H1 (cell line): ENCODE data around the gene TMPRSS3. TPM values are rescaled to one million over a fixed set of nuclear protein-coding genes. Genes with fewer than 3 reads are reported as not detected.

Experiments used
- CTCF ChIA-PET: fragments of 300-600 bp; sonication (Branson Sonifier 250); formaldehyde crosslinking; loops from one replicate; lab custom pipeline; 2021; ENCODE audit not compliant: partially characterized antibody; lab: Charles Lee
- POLR2A ChIA-PET: fragments of 300-600 bp; sonication (Branson Sonifier 250); formaldehyde crosslinking; loops from one replicate; lab custom pipeline; 2021; ENCODE audit warnings: inconsistent platforms; ENCODE audit not compliant: partially characterized antibody; lab: Charles Lee
- DNase-seq, 2 experiments: peaks; one replicate each; pipeline versions ENCODE4 v3.0.0 to v3.0.0-alpha.2; 2010 to 2022; ENCODE audit warnings: low spot score in 2 of 2, low read depth in 1 of 2, mixed read lengths in 1 of 2
- FAIRE-seq: peaks from 2 replicates; lab custom pipeline; 2011; peaks lifted over from hg19 to GRCh38; lab: Jason Lieb, UNC
- H2AFZ ChIP-seq: 2 replicates; pipeline ENCODE4 v1.8.1; 2012; ENCODE audit warnings: low read length, inconsistent platforms
- H2AK5ac ChIP-seq: 2 replicates; pipeline ENCODE4 v1.6.1; 2013; ENCODE audit warnings: low read depth, low read length
- H2BK120ac ChIP-seq: replicated peaks from 2 replicates; pipeline ENCODE3; 2013; ENCODE audit warnings: low read depth, low read length, inconsistent platforms
- H2BK12ac ChIP-seq: 2 replicates; pipeline ENCODE4 v1.6.1; 2013; ENCODE audit warnings: low read depth, low read length
- H2BK15ac ChIP-seq: 2 replicates; pipeline ENCODE4 v1.6.1; 2013; ENCODE audit warnings: low read length
- H2BK20ac ChIP-seq: 2 replicates; pipeline ENCODE4 v1.6.1; 2013; ENCODE audit warnings: low read length
- H2BK5ac ChIP-seq: 2 replicates; pipeline ENCODE4 v1.6.1; 2013; ENCODE audit warnings: low read depth, low read length
- H3K14ac ChIP-seq: 2 replicates; pipeline ENCODE4 v1.6.1; 2013; ENCODE audit warnings: inconsistent platforms; ENCODE audit not compliant: insufficient read length
- H3K18ac ChIP-seq: 2 replicates; pipeline ENCODE4 v1.6.1; 2013; ENCODE audit warnings: low read length; ENCODE audit errors: extremely low read depth
- H3K23ac ChIP-seq: 2 replicates; pipeline ENCODE4 v1.6.1; 2013; ENCODE audit warnings: inconsistent platforms; ENCODE audit not compliant: insufficient read length
- H3K23me2 ChIP-seq: 2 replicates; pipeline ENCODE4 v1.6.1; 2013; ENCODE audit warnings: low read depth, low read length
- H3K27ac ChIP-seq: 2 replicates; pipeline ENCODE4 v1.6.1; 2011; ENCODE audit warnings: low read depth, low read length, inconsistent platforms
- H3K27me3 ChIP-seq, 4 experiments: replicated peaks in 1 of 4; 1 replicate in 1 of 4; 2 replicates in 3 of 4; pipeline versions ENCODE4 v1.6.1 to v1.8.1; 2011 to 2013; ENCODE audit warnings: low read length in 3 of 4, mild to moderate bottlenecking in 3 of 4, inconsistent platforms in 2 of 4, mixed read lengths in 2 of 4, moderate library complexity in 1 of 4; ENCODE audit not compliant: control insufficient read depth in 3 of 4, insufficient read depth in 3 of 4; ENCODE audit errors: extremely low read depth in 1 of 4
- H3K36me3 ChIP-seq, 4 experiments: 2 replicates each; pipeline versions ENCODE4 v1.6.1 to v1.8.1; 2011 to 2013; ENCODE audit warnings: mild to moderate bottlenecking in 4 of 4, low read length in 3 of 4, moderate library complexity in 2 of 4, control low read depth in 1 of 4, inconsistent platforms in 1 of 4; ENCODE audit not compliant: insufficient read depth in 4 of 4, control insufficient read depth in 2 of 4
- H3K4ac ChIP-seq: replicated peaks from 2 replicates; pipeline ENCODE3; 2013; ENCODE audit warnings: low read length, low read depth, mixed read lengths, inconsistent platforms; ENCODE audit not compliant: insufficient read length
- H3K4me1 ChIP-seq, 4 experiments: replicated peaks in 1 of 4; 1 replicate in 1 of 4; 2 replicates in 3 of 4; pipeline versions ENCODE4 v1.6.1 to v1.8.1; 2011 to 2013; ENCODE audit warnings: low read length in 3 of 4, inconsistent platforms in 2 of 4, mixed read lengths in 1 of 4; ENCODE audit not compliant: insufficient read depth in 4 of 4, control insufficient read depth in 3 of 4
- H3K4me2 ChIP-seq, 2 experiments: 2 replicates each; pipeline versions ENCODE4 v1.6.1 to v1.8.1; 2011 to 2013; ENCODE audit warnings: low read depth in 2 of 2, low read length in 2 of 2, control low read depth in 1 of 2, inconsistent platforms in 1 of 2, mild to moderate bottlenecking in 1 of 2; ENCODE audit not compliant: insufficient read depth in 1 of 2
- H3K4me3 ChIP-seq, 4 experiments: fragments of 200-600, 300-600 bp in 1 of 4; sonication (generic), shearing (Covaris generic), sonication (Bioruptor Twin) in 1 of 4; 2 replicates each; pipeline versions ENCODE4 v1.5.1 to v1.8.1; 2011 to 2016; ENCODE audit warnings: low read length in 4 of 4, low read depth in 3 of 4, control low read depth in 2 of 4, inconsistent platforms in 2 of 4, mild to moderate bottlenecking in 2 of 4, mixed read lengths in 1 of 4, moderate library complexity in 1 of 4; ENCODE audit not compliant: insufficient read depth in 2 of 4; ENCODE audit errors: extremely low read depth in 1 of 4
- H3K56ac ChIP-seq: replicated peaks from 2 replicates; pipeline ENCODE3; 2013; ENCODE audit warnings: low read depth, mild to moderate bottlenecking, mixed read lengths, low read length, inconsistent platforms; ENCODE audit not compliant: insufficient read length
- H3K79me1 ChIP-seq: 2 replicates; pipeline ENCODE4 v1.6.1; 2013; ENCODE audit warnings: low read depth, low read length, control low read depth
- H3K79me2 ChIP-seq, 2 experiments: 2 replicates each; pipeline versions ENCODE4 v1.6.1 to v1.8.1; 2012 to 2013; ENCODE audit warnings: low read length in 2 of 2, mild to moderate bottlenecking in 2 of 2, inconsistent platforms in 1 of 2; ENCODE audit not compliant: insufficient read depth in 2 of 2, control insufficient read depth in 1 of 2
- H3K9ac ChIP-seq, 4 experiments: replicated peaks in 1 of 4; 1 replicate in 1 of 4; 2 replicates in 3 of 4; pipeline versions ENCODE4 v1.6.1 to v1.8.1; 2011 to 2013; ENCODE audit warnings: low read depth in 3 of 4, low read length in 3 of 4, control low read depth in 2 of 4, mild to moderate bottlenecking in 2 of 4, moderate library complexity in 2 of 4, inconsistent platforms in 1 of 4; ENCODE audit errors: extremely low read depth in 1 of 4
- H3K9me3 ChIP-seq, 2 experiments: 2 replicates each; pipeline versions ENCODE4 v1.6.1 to v1.8.1; 2012 to 2013; ENCODE audit warnings: mild to moderate bottlenecking in 2 of 2, moderate library complexity in 2 of 2, control low read depth in 1 of 2, inconsistent platforms in 1 of 2, low read depth in 1 of 2, low read length in 1 of 2, mixed read lengths in 1 of 2; ENCODE audit not compliant: insufficient read depth in 2 of 2
- H4K20me1 ChIP-seq, 2 experiments: replicated peaks in 1 of 2; 2 replicates each; pipeline versions ENCODE3 to v1.8.1; 2011 to 2013; ENCODE audit warnings: inconsistent platforms in 2 of 2, low read length in 2 of 2, mild to moderate bottlenecking in 1 of 2; ENCODE audit not compliant: insufficient read depth in 2 of 2, control insufficient read depth in 1 of 2
- H4K5ac ChIP-seq: 2 replicates; pipeline ENCODE4 v1.6.1; 2013; ENCODE audit warnings: low read length, low read depth, mixed read lengths, inconsistent platforms; ENCODE audit not compliant: insufficient read length
- H4K8ac ChIP-seq: 2 replicates; pipeline ENCODE4 v1.8.0; 2013; ENCODE audit warnings: mild to moderate bottlenecking, moderate library complexity, low read length, inconsistent platforms; ENCODE audit not compliant: insufficient read depth; ENCODE audit errors: extremely low read depth
- H4K91ac ChIP-seq: replicated peaks from 2 replicates; pipeline ENCODE3; 2013; ENCODE audit warnings: low read length, mixed read lengths, inconsistent platforms; ENCODE audit not compliant: insufficient read length
- ATF2 ChIP-seq: IDR thresholded peaks from 2 replicates; pipeline ENCODE4 v1.6.1; 2012; ENCODE audit warnings: low read length, inconsistent platforms
- KDM1A ChIP-seq: fragments of 200-600, 300-600 bp; sonication (generic); IDR thresholded peaks from 2 replicates; pipeline ENCODE4 v1.7.1; 2016; ENCODE audit warnings: mild to moderate bottlenecking, low read length, borderline replicate concordance
- KDM4A ChIP-seq: IDR thresholded peaks from one replicate; pipeline ENCODE4 v1.7.1; 2012; ENCODE audit warnings: low read depth, mild to moderate bottlenecking, moderate library complexity, low read length, inconsistent platforms; ENCODE audit not compliant: severe bottlenecking
- RAD21 ChIP-seq, 2 experiments: IDR thresholded peaks in 1 of 2; conservative IDR thresholded peaks in 1 of 2; 2 replicates each; pipeline ENCODE4 v1.6.1; 2011; ENCODE audit warnings: low read depth in 2 of 2, low read length in 2 of 2, improper control_type of control experiment in 1 of 2, inconsistent platforms in 1 of 2, mild to moderate bottlenecking in 1 of 2, moderate library complexity in 1 of 2
- RBBP5 ChIP-seq: IDR thresholded peaks from 2 replicates; pipeline ENCODE4 v1.7.1; 2012; ENCODE audit warnings: low read depth, mild to moderate bottlenecking, inconsistent platforms, low read length, moderate library complexity, borderline replicate concordance
- SIRT6 ChIP-seq: IDR thresholded peaks from one replicate; pipeline ENCODE4 v1.7.1; 2012; ENCODE audit warnings: low read length, inconsistent platforms
- SP1 ChIP-seq: IDR thresholded peaks from 2 replicates; pipeline ENCODE4 v1.6.1; 2011; ENCODE audit warnings: low read depth, low read length
- SP2 ChIP-seq: IDR thresholded peaks from 2 replicates; pipeline ENCODE4 v1.6.1; 2012; ENCODE audit warnings: mild to moderate bottlenecking, low read length, inconsistent platforms
- YY1 ChIP-seq: IDR thresholded peaks from 2 replicates; pipeline ENCODE4 v1.6.1; 2011; ENCODE audit warnings: low read depth, mild to moderate bottlenecking, low read length
- WGBS, 2 experiments: shearing (Covaris generic) in 1 of 2; methylation state at CpG; one replicate each; pipeline versions ENCODE4 v1.1.6 to v1.1.7; 2013 to 2015; ENCODE audit warnings: low lambda C conversion rate in 2 of 2, mixed read lengths in 2 of 2, inconsistent platforms in 1 of 2, low coverage in 1 of 2, missing lambda C conversion rate in 1 of 2; ENCODE audit not compliant: insufficient replicate concordance in 2 of 2, insufficient coverage in 1 of 2, insufficient read length in 1 of 2; ENCODE audit errors: extremely low coverage in 1 of 2, missing lambda C conversion rate in 1 of 2; 5-methylcytosine and 5-hydroxymethylcytosine counted together
- polyA plus RNA-seq, 7 experiments: library from polyadenylated mRNA; depleted of rRNA in 3 of 7; stranded (reverse) in 5 of 7; unstranded in 2 of 7; fragments of >200 nt in 5 of 7; fragments of 200-250 nt in 2 of 7; gene quantifications; 1 replicate in 5 of 7; 2 replicates in 1 of 7; 4 replicates in 1 of 7; pipeline versions ENCODE4 v1.2.1 to v1.2.3, GENCODE V29; 2011 to 2013; ENCODE audit warnings: missing spikeins in 2 of 7, mixed read lengths in 2 of 7
- total RNA-seq: library from RNA; stranded (reverse); fragmentation: NEBNext Ultra II Directional; extraction: Animal tissue kit (Norgen Biotek cat#: 25700); gene quantifications from 2 replicates; pipeline ENCODE4 v1.2.1, GENCODE V29; 2021

TMPRSS3 gene
- total and polyA plus RNA-seq, 2 of the 8 experiments (the other 6 are each of a cell fraction or from before 2014, with no cell fraction given): 0.38 TPM; not detected in 1

- DNase-seq (no peak), FAIRE-seq (no peak)
- H2BK12ac ChIP-seq: no peak overlapping the region
- no peak overlapping the region for H3K4me2 ChIP-seq
- H3K4me1 ChIP-seq: peaks cover 0 to 4% (median 0%) of the 10 kb centered on the region in 4 experiments; a peak in 2 of 7 replicates
- no peak overlapping the region for H2AK5ac ChIP-seq
- H3K4me3 ChIP-seq: no peak overlapping the region
- H3K4ac ChIP-seq: no peak overlapping the region
- no peak overlapping the region for H2BK20ac ChIP-seq
- H4K8ac ChIP-seq: no peak overlapping the region
- H3K27me3 ChIP-seq: no peaks in the 10 kb centered on the region
- TF ChIP-seq RAD21 (IDR thresholded peaks at IDR 0.05 in 1 of 2, conservative IDR thresholded peaks at IDR 0.05 in 1 of 2; ENCODE audit: low read depth in 2 of 2, low read length in 2 of 2): no peak
- TF ChIP-seq ATF2: no peak
- no peak for TF ChIP-seq KDM1A
- TF ChIP-seq SP1: no peak
- no peak for TF ChIP-seq KDM4A
- TF ChIP-seq SP2: no peak
- no peak for TF ChIP-seq SIRT6
- TF ChIP-seq YY1: no peak
- no peak for TF ChIP-seq RBBP5
- H3K27ac ChIP-seq: no peak overlapping the region
- H4K5ac ChIP-seq: no peak overlapping the region
- H2AFZ ChIP-seq: no peak overlapping the region
- no peak overlapping the region for H3K23ac ChIP-seq
- no peaks in the 10 kb centered on the region for H4K20me1 ChIP-seq
- H3K36me3 ChIP-seq: no peaks in the 10 kb centered on the region
- no peak overlapping the region for H3K18ac ChIP-seq
- H3K9me3 ChIP-seq: no peaks in the 10 kb centered on the region
- CTCF ChIA-PET: interaction anchor here (0.7 to 1.0 kb wide), 2 partner anchors 34 to 105 kb away, joined by 4 read pairs; no protein-coding TSS in a partner anchor
- H3K79me2 ChIP-seq: no peaks in the 10 kb centered on the region
- H2BK120ac ChIP-seq: no peak overlapping the region
- H3K56ac ChIP-seq: no peak overlapping the region
- H3K14ac ChIP-seq: no peak overlapping the region
- H3K23me2 ChIP-seq: no peaks in the 10 kb centered on the region
- no peak overlapping the region for H3K9ac ChIP-seq
- no peak overlapping the region for H2BK15ac ChIP-seq
- WGBS, 2 experiments: 80% methylated on average over 4 of the region's 4 CpGs; no CpG with 5 or more reads in 1 of the 2 experiments
- no peak overlapping the region for H2BK5ac ChIP-seq
- POLR2A ChIA-PET: no interaction called here
- H3K79me1 ChIP-seq: no peaks in the 10 kb centered on the region
- no peak overlapping the region for H4K91ac ChIP-seq
Observed at GRCh38 chr21:42344631-42345030, 51.2 kb downstream of the TMPRSS3 start.
